GM21381 (cell line): ENCODE data around the gene HADHB.
"Not testable (repeated sequence)": the region's sequence is repeated elsewhere in the genome, so short reads cannot be mapped to it uniquely, and the experiment has no call there.

Experiments
- ATAC-seq: cut with Tn5 transposase; IDR thresholded peaks from one replicate; pipeline ENCODE4 v1.9.1; 2021; ENCODE audit warnings: mild to moderate bottlenecking, moderate library complexity; ENCODE audit not compliant: unreplicated experiment

Gene HADHB

GRCh38 chr2:26243470-26244308, 1.1 kb upstream of the HADHB start:
- ATAC-seq: no peak

- peak; percentile 6 for ATAC-seq
Observed at GRCh38 chr2:26245231-26245732, 543 bp downstream of the HADHB start.

GRCh38 chr2:26245810-26246209, 1.1 kb downstream of the HADHB start:
- ATAC-seq: peak; percentile 54

DNA sequence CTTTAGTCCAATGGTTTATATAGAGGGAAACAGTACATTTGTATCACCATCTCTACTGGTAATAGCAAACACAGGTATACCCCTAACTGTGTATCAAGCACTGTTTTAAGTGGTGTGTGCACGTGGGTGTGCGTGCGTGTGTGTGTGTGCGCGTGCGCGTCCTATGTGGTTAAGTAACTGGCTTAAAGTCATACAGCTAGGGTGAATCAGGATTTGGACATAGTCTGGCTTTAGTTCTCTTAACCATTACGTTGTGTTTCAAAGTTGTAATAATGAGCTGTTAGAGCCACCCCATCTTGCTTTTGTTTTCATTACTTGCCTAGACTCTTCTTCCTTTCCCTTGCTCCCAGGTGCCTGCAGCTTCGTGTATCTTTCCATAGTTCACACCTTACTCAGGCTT, 2.1 kb downstream of the HADHB start:
- ATAC-seq: no peak

- no peak for ATAC-seq
Observed at GRCh38 chr2:26249625-26250024, 4.9 kb downstream of the HADHB start.

GRCh38 chr2:26251893-26252292, 7.2 kb downstream of the HADHB start:
- ATAC-seq: no peak

DNA sequence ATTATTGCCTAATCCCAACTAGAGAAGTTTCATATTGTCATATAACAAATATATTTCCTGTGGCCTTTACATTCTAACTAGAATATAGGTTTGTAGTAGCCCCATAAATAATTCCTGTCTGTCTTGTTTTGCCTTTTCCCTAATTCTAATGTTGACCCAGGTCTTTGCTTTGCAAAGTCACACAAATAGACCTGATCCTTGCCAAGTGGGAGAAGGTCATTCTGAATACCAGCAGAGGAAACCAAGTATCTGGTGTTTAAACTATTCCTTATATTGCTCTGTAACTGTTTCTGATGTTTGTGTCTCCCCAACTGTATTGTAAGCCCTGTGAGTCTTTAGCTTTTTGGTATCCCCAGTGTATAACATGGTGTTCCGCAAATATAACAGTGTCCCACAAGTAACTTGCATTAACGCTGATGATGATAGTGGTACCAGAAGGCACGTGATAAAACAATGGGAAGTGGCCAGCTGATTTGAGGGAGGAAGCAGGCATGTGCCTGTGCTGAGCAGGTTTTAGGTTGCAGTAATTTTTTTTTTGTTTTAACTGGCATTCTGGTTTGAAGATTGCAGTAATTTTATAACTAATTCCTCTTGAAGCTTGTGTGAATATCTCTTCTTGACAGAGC, 11.1 kb downstream of the HADHB start:
- ATAC-seq: no peak

DNA sequence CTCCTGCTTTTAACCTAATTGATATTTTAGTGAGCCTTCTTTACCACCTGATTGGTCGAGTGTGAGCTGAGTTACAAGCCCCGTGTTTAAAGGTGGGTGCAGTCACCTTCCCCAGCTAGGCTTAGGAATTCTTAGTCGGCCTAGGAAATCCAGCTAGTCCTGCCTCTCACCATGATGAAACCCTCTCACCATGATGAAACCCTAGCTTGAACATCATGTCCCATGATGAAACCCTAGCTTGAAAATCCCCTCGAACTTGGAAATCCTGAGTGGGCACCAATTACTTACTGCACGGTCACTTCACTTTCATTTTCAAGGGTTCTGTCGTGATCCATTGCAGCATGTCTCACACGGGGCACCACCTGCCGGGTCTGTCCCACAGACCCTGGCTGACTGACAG, 14.1 kb downstream of the HADHB start:
- not testable (repeated sequence) for ATAC-seq

GRCh38 chr2:26268213-26268612, 23.5 kb downstream of the HADHB start:
- ATAC-seq: no peak

GRCh38 chr2:26268670-26269385, 24.1 kb downstream of the HADHB start:
- not testable (repeated sequence) for ATAC-seq

DNA sequence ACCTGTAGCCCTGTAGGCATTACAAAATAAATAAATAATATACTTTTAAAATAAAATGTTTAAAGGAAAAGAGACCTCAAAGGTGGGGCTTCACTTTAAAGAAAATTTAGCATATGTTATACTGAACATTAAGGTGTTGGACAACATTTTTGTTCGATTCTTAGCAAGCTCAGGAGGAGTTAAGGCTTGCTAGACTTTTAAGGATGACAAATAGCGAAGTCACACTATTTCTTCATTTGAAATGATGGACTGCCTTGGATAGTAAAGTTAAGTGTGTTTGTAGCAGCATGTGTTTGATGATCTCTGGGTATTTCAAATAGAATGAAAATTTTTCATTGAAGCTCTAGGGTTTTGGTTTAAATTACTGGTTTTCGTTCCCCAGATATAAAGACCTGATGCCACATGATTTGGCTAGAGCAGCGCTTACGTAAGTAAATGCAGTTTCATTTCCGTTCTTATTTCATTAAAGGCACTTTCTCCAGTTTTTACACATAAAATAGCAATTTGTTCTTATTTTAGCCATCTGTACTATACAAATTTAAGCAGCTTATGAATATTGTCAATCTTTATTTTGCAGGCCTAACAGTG, 24.9 kb downstream of the HADHB start:
- ATAC-seq: no peak

GRCh38 chr2:26270373-26270772, 25.6 kb downstream of the HADHB start:
- no peak for ATAC-seq

DNA sequence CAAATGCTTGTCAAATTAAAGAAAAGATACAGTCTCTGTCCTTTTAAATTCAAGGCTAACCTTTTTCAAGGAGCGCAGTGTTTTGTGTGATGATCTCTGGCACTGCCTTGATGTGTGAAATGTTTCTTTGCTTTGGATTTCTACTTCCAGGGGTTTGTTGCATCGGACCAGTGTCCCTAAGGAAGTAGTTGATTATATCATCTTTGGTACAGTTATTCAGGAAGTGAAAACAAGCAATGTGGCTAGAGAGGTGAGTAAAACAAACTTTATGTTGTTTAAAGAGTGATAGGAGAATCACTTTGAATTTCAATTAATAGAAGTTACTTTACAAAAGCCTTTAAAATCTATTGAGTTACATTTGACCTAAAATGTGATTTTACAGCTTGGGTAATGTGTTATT, 28.8 kb downstream of the HADHB start:
- ATAC-seq: no peak

DNA sequence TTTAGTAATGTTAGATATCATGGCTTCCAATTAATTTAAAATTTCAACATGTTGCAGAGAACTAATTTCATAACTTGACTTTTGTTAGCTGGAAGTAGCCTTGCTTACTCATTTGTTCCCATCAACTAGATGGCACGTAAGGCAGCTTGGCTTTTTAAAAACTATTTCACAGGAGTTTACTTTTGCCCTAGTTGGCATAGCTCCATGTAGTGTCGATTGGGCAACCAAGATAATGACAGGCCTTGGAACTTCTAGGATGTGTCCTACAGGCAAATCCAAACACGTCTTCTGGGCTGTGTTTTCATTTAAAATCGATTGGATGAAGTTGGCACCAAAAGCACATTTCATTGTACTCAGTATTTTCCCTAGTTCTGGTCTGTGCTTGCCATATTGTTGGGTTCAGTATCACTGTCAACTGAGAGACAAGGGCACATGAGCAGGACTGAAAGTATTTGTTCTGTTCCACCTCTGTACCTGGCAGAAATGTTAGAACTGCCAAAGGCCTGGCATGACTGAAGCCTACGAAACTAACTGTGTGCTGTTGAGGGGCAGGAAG, 29.4 kb downstream of the HADHB start:
- no peak for ATAC-seq

GRCh38 chr2:26276484-26277227, 31.9 kb downstream of the HADHB start:
- no peak for ATAC-seq

GRCh38 chr2:26279886-26280285, 35.1 kb downstream of the HADHB start:
- no peak for ATAC-seq

GRCh38 chr2:26281226-26281625, 36.5 kb downstream of the HADHB start:
- ATAC-seq: no peak

- no peak for ATAC-seq
Observed at GRCh38 chr2:26283606-26284005, 38.9 kb downstream of the HADHB start.

DNA sequence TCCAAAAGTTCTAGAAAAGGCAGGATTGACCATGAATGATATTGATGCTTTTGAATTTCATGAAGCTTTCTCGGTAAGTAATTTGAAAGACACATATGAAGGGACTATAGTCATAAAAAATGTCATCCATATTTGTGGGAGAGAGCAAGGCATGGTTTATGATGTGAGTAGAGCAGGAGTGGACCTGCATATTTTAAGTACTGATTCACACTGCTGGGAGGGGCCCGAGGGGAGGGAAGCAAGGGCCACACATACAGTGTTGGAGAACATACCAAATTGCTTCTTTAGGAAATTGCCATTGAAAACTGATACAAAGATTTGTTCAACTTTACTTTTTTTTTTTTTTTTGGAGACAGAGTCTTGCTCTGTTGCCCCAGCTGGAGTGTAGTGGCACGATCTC, 39.4 kb downstream of the HADHB start:
- no peak for ATAC-seq

GRCh38 chr2:26285931-26286330, 41.2 kb downstream of the HADHB start:
- no peak for ATAC-seq
